Measurements from ENCODE around the gene SHB.
"Not testable (repeated sequence)": the region's sequence is repeated elsewhere in the genome, so short reads cannot be mapped to it uniquely, and the experiment has no call there.

Gene SHB

GRCh38 chr9:37909836-37910235, 159.2 kb downstream of the SHB start:
- not testable (repeated sequence) for DNase-seq

GRCh38 chr9:37909326-37909725, 159.7 kb downstream of the SHB start:
- DNase-seq, result no peak

GRCh38 chr9:37908698-37909186, 160.3 kb downstream of the SHB start:
- no peak for DNase-seq

- DNase-seq, result no peak
Observed at GRCh38 chr9:37908283-37908682, 160.7 kb downstream of the SHB start.

- DNase-seq, result no peak
Observed at GRCh38 chr9:37906312-37907239, 162.5 kb downstream of the SHB start.

GRCh38 chr9:37905776-37906175, 163.3 kb downstream of the SHB start:
- DNase-seq, result no peak

- no peak for DNase-seq
Observed at GRCh38 chr9:37905131-37905505, 163.9 kb downstream of the SHB start.

- no peak for DNase-seq
Observed at GRCh38 chr9:37904445-37905130, 164.4 kb downstream of the SHB start.

GRCh38 chr9:37903647-37904444, 165.2 kb downstream of the SHB start, which contains the start of gene SLC25A51:
TSS of gene SLC25A51 (minus strand) at chr9:37904127. CDS start at chr9:37888550, 15,577 bp downstream.
- peak; percentile 91 to 99 for DNase-seq

GRCh38 chr9:37902796-37903646, 166.0 kb downstream of the SHB start:
- no peak for DNase-seq

GRCh38 chr9:37902131-37902530, 166.9 kb downstream of the SHB start:
- no peak for DNase-seq

- no peak for DNase-seq
Observed at GRCh38 chr9:37899041-37899440, 170.0 kb downstream of the SHB start.

GRCh38 chr9:37897665-37898064, 171.4 kb downstream of the SHB start:
- no peak for DNase-seq

GRCh38 chr9:37892063-37892462, 177.0 kb downstream of the SHB start:
- DNase-seq, result no peak

- DNase-seq, result not testable (repeated sequence)
Observed at GRCh38 chr9:37891042-37891441, 178.0 kb downstream of the SHB start.

GRCh38 chr9:37889536-37889935, 179.5 kb downstream of the SHB start:
- no peak for DNase-seq

GRCh38 chr9:37887977-37888583, 180.9 kb downstream of the SHB start:
- DNase-seq, result not testable (repeated sequence)

GRCh38 chr9:37880916-37881479, 188.0 kb downstream of the SHB start:
- no peak for DNase-seq

- no peak for DNase-seq
Observed at GRCh38 chr9:37876376-37876775, 192.7 kb downstream of the SHB start.

GRCh38 chr9:37873955-37874354, 195.1 kb downstream of the SHB start:
- no peak for DNase-seq

GRCh38 chr9:37870799-37871176, 198.2 kb downstream of the SHB start:
- no peak for DNase-seq

All from NCI-H1930 (cell line).